Glutamatergic neuron (in vitro differentiated cells): ENCODE results near the gene CYP46A1. TPM values are rescaled to one million over a fixed set of nuclear protein-coding genes. Genes with fewer than 3 reads are reported as not detected.
"Not testable (repeated sequence)": the region's sequence is repeated elsewhere in the genome, so short reads cannot be mapped to it uniquely, and the experiment has no call there.

Experiments
- DNase-seq: peaks from one replicate; pipeline ENCODE4 v3.0.0; 2022
- H3K27ac Mint-ChIP-seq: one replicate; pipeline ENCODE4 v1.8.0; 2020; ENCODE audit warnings: mild to moderate bottlenecking, mixed read lengths, inconsistent platforms; ENCODE audit not compliant: unreplicated experiment
- H3K27me3 Mint-ChIP-seq: one replicate; pipeline ENCODE4 v1.8.0; 2020; ENCODE audit warnings: mild to moderate bottlenecking, moderate library complexity, mixed read lengths, inconsistent platforms; ENCODE audit not compliant: unreplicated experiment
- H3K36me3 Mint-ChIP-seq: one replicate; pipeline ENCODE4 v1.8.0; 2020; ENCODE audit warnings: mild to moderate bottlenecking, mixed read lengths, inconsistent platforms; ENCODE audit not compliant: unreplicated experiment
- H3K4me1 Mint-ChIP-seq: one replicate; pipeline ENCODE4 v1.8.0; 2020; ENCODE audit warnings: mild to moderate bottlenecking, low read depth, mixed read lengths, inconsistent platforms; ENCODE audit not compliant: unreplicated experiment
- H3K4me3 Mint-ChIP-seq: one replicate; pipeline ENCODE4 v1.8.0; 2020; ENCODE audit warnings: mild to moderate bottlenecking, mixed read lengths, inconsistent platforms; ENCODE audit not compliant: unreplicated experiment
- H3K9me3 Mint-ChIP-seq: one replicate; pipeline ENCODE4 v1.8.0; 2020; ENCODE audit warnings: mild to moderate bottlenecking, moderate library complexity, mixed read lengths, inconsistent platforms; ENCODE audit not compliant: unreplicated experiment
- long read RNA-seq: library from polyadenylated mRNA; unstranded; transcript quantifications from one replicate; pipeline ENCODE4 v2.0.0, GENCODE V29; 2020; ENCODE audit not compliant: unreplicated experiment
- total RNA-seq: library from RNA; stranded (reverse); fragmentation: NEBNext Ultra II Directional; extraction: Animal tissue kit (Norgen Biotek cat#: 25700); gene quantifications from one replicate; pipeline ENCODE4 v1.2.1, GENCODE V29; 2021; ENCODE audit not compliant: unreplicated experiment
- TF ChIP-seq, protein P1 (sequence below): fragments of 200-600 bp; sonication (generic); IDR thresholded peaks from one replicate; pipeline ENCODE4 v1.5.0; 2021; ENCODE audit not compliant: partially characterized antibody, unreplicated experiment

Gene CYP46A1
- total RNA-seq, result 2.1 TPM
- long read RNA-seq, result 0 reads

DNA sequence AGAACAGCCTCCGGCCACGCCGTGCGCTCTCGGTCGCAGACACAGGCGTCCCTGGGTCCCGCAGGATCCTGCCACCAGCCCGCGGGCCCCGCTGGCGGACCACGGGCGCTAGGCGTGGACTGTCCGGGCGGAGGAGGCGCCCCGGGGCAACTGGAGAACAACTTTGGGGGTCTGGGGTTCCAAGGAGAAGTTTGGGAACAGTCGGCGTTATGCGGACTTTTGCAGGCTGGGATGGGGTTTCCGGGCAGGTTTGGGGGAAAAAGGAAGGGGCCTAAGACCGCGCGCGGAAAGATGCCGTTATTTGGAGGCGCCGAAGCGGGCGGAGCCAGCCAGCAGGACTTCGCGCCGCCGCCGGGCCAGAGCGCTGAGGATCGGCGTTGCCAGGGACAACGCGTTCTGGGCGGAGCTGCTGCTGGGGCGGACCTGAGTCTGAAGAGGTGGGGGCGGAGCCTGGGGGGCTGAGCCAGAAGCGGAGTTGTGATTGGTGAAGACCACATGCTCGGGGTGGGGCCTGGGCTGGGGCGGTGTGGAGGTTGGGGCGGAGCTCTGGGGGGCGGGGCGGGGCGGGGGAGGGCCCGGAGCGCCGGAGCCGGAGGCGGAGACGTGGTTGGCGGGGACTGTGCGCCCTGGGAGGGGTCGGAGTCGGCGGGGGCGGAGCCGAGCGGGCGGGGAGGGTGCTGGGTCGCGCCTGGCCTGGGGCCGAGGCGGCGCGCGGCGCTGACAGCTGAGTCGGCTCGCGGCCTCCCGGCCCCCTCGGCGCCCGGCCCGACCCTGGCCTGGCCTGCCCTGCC lies at the start of gene CYP46A1:
Gene CYP46A1, plus strand, starts transcription at position 680 of the 791 bp plus-strand sequence. CDS start 120 bp downstream, outside the sequence.
- peaks cover 7% of the 10 kb centered on the region for H3K4me1 Mint-ChIP-seq
- TF ChIP-seq, protein P1, sequence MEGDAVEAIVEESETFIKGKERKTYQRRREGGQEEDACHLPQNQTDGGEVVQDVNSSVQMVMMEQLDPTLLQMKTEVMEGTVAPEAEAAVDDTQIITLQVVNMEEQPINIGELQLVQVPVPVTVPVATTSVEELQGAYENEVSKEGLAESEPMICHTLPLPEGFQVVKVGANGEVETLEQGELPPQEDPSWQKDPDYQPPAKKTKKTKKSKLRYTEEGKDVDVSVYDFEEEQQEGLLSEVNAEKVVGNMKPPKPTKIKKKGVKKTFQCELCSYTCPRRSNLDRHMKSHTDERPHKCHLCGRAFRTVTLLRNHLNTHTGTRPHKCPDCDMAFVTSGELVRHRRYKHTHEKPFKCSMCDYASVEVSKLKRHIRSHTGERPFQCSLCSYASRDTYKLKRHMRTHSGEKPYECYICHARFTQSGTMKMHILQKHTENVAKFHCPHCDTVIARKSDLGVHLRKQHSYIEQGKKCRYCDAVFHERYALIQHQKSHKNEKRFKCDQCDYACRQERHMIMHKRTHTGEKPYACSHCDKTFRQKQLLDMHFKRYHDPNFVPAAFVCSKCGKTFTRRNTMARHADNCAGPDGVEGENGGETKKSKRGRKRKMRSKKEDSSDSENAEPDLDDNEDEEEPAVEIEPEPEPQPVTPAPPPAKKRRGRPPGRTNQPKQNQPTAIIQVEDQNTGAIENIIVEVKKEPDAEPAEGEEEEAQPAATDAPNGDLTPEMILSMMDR, result no peak
- H3K36me3 Mint-ChIP-seq, result no peaks in the 10 kb centered on the region
- H3K9me3 Mint-ChIP-seq, result peaks cover 3% of the 10 kb centered on the region
- peak; percentile 99 for DNase-seq
- H3K4me3 Mint-ChIP-seq, result peak within 1 kb of the TSS; percentile 84
- no peak within 1 kb of the TSS for H3K27ac Mint-ChIP-seq
- peaks cover 8% of the 10 kb centered on the region for H3K27me3 Mint-ChIP-seq

DNA sequence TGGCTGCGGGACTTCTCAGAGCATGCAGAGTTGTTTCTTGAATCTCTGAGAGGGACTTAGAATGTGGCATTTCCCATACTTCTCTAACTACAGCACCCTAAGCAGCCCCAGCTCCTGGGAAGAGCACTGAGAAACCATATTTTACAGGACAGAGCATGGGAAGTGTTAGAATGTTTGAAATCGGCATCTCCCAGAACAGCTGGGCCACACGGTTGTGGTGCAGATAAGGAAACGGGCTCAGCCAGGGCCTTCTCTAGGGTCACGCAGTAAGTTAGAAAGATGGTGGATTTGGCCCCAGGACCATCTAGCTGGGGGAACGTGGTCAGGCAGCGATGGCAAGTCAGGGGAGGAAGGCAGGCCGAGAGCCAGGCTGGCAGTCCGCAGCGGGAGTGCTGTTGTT lies 49.7 kb upstream of the CYP46A1 start:
- TF ChIP-seq, protein P1, result no peak
- H3K4me3 Mint-ChIP-seq, result no peak overlapping the region
- DNase-seq, result no peak
- H3K4me1 Mint-ChIP-seq, result peaks cover 12% of the 10 kb centered on the region
- H3K27me3 Mint-ChIP-seq, result peaks cover 2% of the 10 kb centered on the region
- no peak overlapping the region for H3K27ac Mint-ChIP-seq
- H3K36me3 Mint-ChIP-seq, result no peaks in the 10 kb centered on the region
- H3K9me3 Mint-ChIP-seq, result peaks cover 4% of the 10 kb centered on the region

DNA sequence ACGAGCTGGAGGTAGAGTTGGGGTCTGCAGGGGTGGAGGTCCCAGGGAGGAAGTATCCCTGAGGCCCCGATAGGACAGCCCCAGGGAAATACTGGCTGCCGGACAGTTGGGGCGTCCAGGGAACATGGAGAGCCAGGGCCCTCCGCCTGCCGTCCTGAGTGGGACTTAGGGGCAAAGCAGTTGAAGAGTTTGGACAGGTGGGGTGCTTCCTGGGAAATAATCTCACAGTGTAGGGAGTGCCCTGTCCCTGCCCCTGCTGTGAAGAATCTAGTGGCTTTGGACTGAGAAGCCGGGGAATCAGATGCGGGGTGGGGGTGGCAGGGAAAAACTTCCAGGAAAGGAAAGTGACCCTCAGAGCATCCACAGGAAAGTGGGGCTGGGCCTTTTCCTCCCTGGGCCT lies 49.0 kb upstream of the CYP46A1 start:
- Mint-ChIP-seq H3K36me3 (no peaks in the 10 kb centered on the region), H3K4me1 (peaks cover 12% of the 10 kb centered on the region), H3K27ac (no peak overlapping the region), H3K4me3 (no peak overlapping the region), H3K9me3 (peaks cover 4% of the 10 kb centered on the region), H3K27me3 (peaks cover 2% of the 10 kb centered on the region)
- TF ChIP-seq, protein P1, result no peak
- DNase-seq, result no peak

DNA sequence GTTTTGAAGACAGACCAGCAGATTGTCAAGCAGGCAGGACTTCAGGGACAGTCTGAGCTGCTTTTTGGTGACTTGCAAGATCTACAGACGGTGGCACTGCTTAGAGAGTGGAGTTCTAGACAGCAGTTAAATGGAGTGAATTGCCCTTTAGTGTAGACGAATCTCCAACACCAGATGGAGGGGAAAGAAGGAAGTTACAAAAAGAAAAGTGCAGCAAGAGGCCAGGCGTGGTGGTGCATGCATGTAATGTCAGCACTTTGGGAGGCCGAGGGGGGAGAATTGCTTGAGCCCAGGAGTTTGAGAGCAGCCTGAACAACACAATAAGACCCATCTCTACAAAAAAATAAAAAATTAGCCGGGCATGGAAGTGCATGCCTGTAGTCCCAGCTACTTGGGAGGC lies 47.6 kb upstream of the CYP46A1 start:
- no peak for DNase-seq
- H3K4me3 Mint-ChIP-seq, result no peak overlapping the region
- TF ChIP-seq, protein P1, result no peak
- peaks cover 4% of the 10 kb centered on the region for H3K9me3 Mint-ChIP-seq
- H3K27me3 Mint-ChIP-seq, result no peaks in the 10 kb centered on the region
- peaks cover 12% of the 10 kb centered on the region for H3K4me1 Mint-ChIP-seq
- no peak overlapping the region for H3K27ac Mint-ChIP-seq
- H3K36me3 Mint-ChIP-seq, result no peaks in the 10 kb centered on the region

DNA sequence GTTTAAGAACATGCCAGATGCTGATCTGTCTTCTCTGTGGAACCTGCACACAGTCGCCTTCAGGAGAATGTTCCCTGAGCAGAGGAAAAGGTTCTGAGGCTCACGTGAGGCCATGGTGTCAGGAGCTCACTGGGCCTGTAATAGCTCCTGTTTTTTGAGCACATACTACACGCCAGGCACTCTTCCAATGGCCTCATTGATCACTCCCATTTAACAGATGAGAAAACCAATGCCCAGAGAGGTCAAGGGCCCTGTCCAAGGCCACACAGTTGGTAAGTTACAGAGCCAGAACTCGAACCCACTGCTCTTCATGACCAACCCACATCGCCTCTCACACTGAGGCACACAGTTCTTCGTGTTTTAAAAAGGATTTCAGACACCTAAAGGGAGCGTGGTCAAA lies 46.5 kb upstream of the CYP46A1 start:
- DNase-seq, result no peak
- H3K4me3 Mint-ChIP-seq, result no peak overlapping the region
- H3K9me3 Mint-ChIP-seq, result peaks cover 6% of the 10 kb centered on the region

DNA sequence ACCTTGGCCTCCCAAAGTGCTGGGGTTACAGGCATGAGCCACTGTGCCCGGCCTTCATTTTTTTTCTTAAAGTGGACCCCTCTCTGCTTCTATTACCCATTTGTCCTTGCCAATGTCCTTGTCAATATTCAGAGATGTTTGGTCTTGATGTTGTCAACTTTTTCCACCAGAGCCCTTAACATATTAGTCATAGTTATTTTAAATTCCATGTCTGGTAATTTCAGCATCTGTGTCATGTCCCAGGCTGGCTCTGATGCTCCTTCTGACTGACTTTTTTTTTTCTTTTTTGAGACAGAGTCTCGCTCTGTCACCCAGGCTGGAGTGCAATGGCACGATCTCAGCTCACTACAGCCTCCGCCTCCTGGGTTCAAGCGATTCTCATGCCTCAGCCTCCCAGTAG lies 41.3 kb upstream of the CYP46A1 start:
- not testable (repeated sequence) for H3K4me3 Mint-ChIP-seq, H3K27ac Mint-ChIP-seq, H3K36me3 Mint-ChIP-seq

More for the DNA sequence above, 46.5 kb upstream of the CYP46A1 start:
- H3K36me3 Mint-ChIP-seq, result no peaks in the 10 kb centered on the region
- H3K4me1 Mint-ChIP-seq, result peaks cover 11% of the 10 kb centered on the region
- TF ChIP-seq, protein P1, result no peak
- peaks cover 2% of the 10 kb centered on the region for H3K27me3 Mint-ChIP-seq
- H3K27ac Mint-ChIP-seq, result no peak overlapping the region

More for the DNA sequence above, 41.3 kb upstream of the CYP46A1 start:
- not testable (repeated sequence) for H3K27me3 Mint-ChIP-seq, H3K9me3 Mint-ChIP-seq, DNase-seq, H3K4me1 Mint-ChIP-seq
